Measurements from ENCODE around the gene CCDC32. TPM values are rescaled to one million over a fixed set of nuclear protein-coding genes. Genes with fewer than 3 reads are reported as not detected.

Gene CCDC32
- total RNA-seq, 3 donors from 2014 or later = 35.0 to 42.3 (median 36.4) TPM

GRCh38 chr15:40511472-40512133 lies 53.2 kb downstream of the CCDC32 start:
- H3K4me3 ChIP-seq = peak overlapping the region; percentile 48 to 63 (median 60)
- no peaks in the 10 kb centered on the region for H3K9me3 ChIP-seq
- peak; percentile 44 to 84 for DNase-seq (ENCODE audit: low spot score in 2 of 2)
- peaks cover 0 to 3% of the 10 kb centered on the region in 2 donors for H3K4me1 ChIP-seq
- H3K36me3 ChIP-seq = no peaks in the 10 kb centered on the region
- no peaks in the 10 kb centered on the region for H3K27me3 ChIP-seq
- no peak for TF ChIP-seq POLR2A (IDR thresholded peaks at IDR 0.05)
- TF ChIP-seq POLR2AphosphoS5 (IDR thresholded peaks at IDR 0.05) = peak; percentile 7 to 11 (median 10)
- TF ChIP-seq CTCF (IDR thresholded peaks at IDR 0.05) = no peak
- peak overlapping the region; percentile 76 to 82 for H3K27ac ChIP-seq
- intact Hi-C loops (cut with DNase I; ENCODE audit: low total_unique reads) = no loop called here

GRCh38 chr15:40511093-40511471 lies 53.8 kb downstream of the CCDC32 start:
- intact Hi-C loops (cut with DNase I; ENCODE audit: low total_unique reads) = no loop called here
- peak overlapping the region; percentile 48 to 63 (median 60) for H3K4me3 ChIP-seq
- no peak for DNase-seq (ENCODE audit: low spot score in 2 of 2)
- no peaks in the 10 kb centered on the region for H3K27me3 ChIP-seq
- no peaks in the 10 kb centered on the region for H3K9me3 ChIP-seq
- peak overlapping the region; percentile 76 to 82 for H3K27ac ChIP-seq
- no peaks in the 10 kb centered on the region for H3K36me3 ChIP-seq
- TF ChIP-seq POLR2A (IDR thresholded peaks at IDR 0.05) = no peak
- no peak for TF ChIP-seq POLR2AphosphoS5 (IDR thresholded peaks at IDR 0.05)
- TF ChIP-seq CTCF (IDR thresholded peaks at IDR 0.05) = no peak
- peaks cover 0 to 3% of the 10 kb centered on the region in 2 donors for H3K4me1 ChIP-seq

- Histone ChIP-seq H3K27me3 (no peaks in the 10 kb centered on the region), H3K4me3 (no peak overlapping the region), H3K9me3 (no peaks in the 10 kb centered on the region), H3K27ac (no peak overlapping the region), H3K4me1 (peaks cover 0 to 3% of the 10 kb centered on the region in 2 donors), H3K36me3 (no peaks in the 10 kb centered on the region)
- no peak for DNase-seq (ENCODE audit: low spot score in 2 of 2)
- TF ChIP-seq CTCF (IDR thresholded peaks at IDR 0.05) (no peak), POLR2AphosphoS5 (IDR thresholded peaks at IDR 0.05) (no peak), POLR2A (IDR thresholded peaks at IDR 0.05) (no peak)
- intact Hi-C loops (cut with DNase I; ENCODE audit: low total_unique reads) = no loop called here
These were observed 54.6 kb downstream of the CCDC32 start for GRCh38 chr15:40510201-40510600.

- TF ChIP-seq POLR2A (IDR thresholded peaks at IDR 0.05) = no peak
- H3K4me1 ChIP-seq = peaks cover 0 to 3% of the 10 kb centered on the region in 2 donors
- H3K36me3 ChIP-seq = no peaks in the 10 kb centered on the region
- no peaks in the 10 kb centered on the region for H3K9me3 ChIP-seq
- no peak for DNase-seq (ENCODE audit: low spot score in 2 of 2)
- H3K27ac ChIP-seq = no peak overlapping the region
- H3K27me3 ChIP-seq = no peaks in the 10 kb centered on the region
- intact Hi-C loops (cut with DNase I; ENCODE audit: low total_unique reads) = no loop called here
- H3K4me3 ChIP-seq = no peak overlapping the region
These were observed 56.6 kb downstream of the CCDC32 start for GRCh38 chr15:40508216-40508615.

GRCh38 chr15:40506964-40507571 lies 57.8 kb downstream of the CCDC32 start:
- Histone ChIP-seq H3K9me3 (no peaks in the 10 kb centered on the region), H3K4me1 (peaks cover 0 to 3% of the 10 kb centered on the region in 2 donors), H3K27me3 (no peaks in the 10 kb centered on the region), H3K4me3 (peak overlapping the region; percentile 14 to 56 (median 40)), H3K36me3 (no peaks in the 10 kb centered on the region), H3K27ac (no peak overlapping the region)
- peak; percentile 42 to 64 for DNase-seq (ENCODE audit: low spot score in 2 of 2)
- TF ChIP-seq POLR2A (IDR thresholded peaks at IDR 0.05) (no peak), CTCF (IDR thresholded peaks at IDR 0.05) (peak; percentile 25 to 46 (median 33)), POLR2AphosphoS5 (IDR thresholded peaks at IDR 0.05) (no peak)
- intact Hi-C loops (cut with DNase I; ENCODE audit: low total_unique reads) = no loop called here

Other genes starting within 250 kb of the CCDC32 start
- gene INAFM2, start 241.3 kb downstream of the CCDC32 start, total RNA-seq = 10 to 100 TPM in 2 of 3 donors, 1 to 10 TPM in 1; 5.1 to 17.3 (median 12.5) TPM
- 10 to 100 TPM in 1 of 3 donors, 1 to 10 TPM in 2; 4.0 to 14.1 (median 9.4) TPM for gene CCDC9B, start 224.1 kb downstream of the CCDC32 start, total RNA-seq
- gene PHGR1, start 214.0 kb downstream of the CCDC32 start, total RNA-seq = 1 to 10 TPM in 2 of 3 donors, not detected in 1; 7.0 to 8.5 TPM
- gene DISP2, start 206.8 kb downstream of the CCDC32 start, total RNA-seq = under 1 TPM; under 0.01 to 0.88 (median under 0.01) TPM
- gene KNSTRN, start 182.3 kb downstream of the CCDC32 start, total RNA-seq = 10 to 100 TPM in 2 of 3 donors, 1 to 10 TPM in 1; 9.1 to 19.8 (median 12.1) TPM
- gene IVD, start 159.2 kb downstream of the CCDC32 start, total RNA-seq = 10 to 100 TPM; 43.8 to 72.7 (median 62.6) TPM
- 10 to 100 TPM in 2 of 3 donors, 1 to 10 TPM in 1; 9.9 to 14.6 (median 11.8) TPM for gene BAHD1, start 124.1 kb downstream of the CCDC32 start, total RNA-seq
- gene CHST14, start 94.1 kb downstream of the CCDC32 start, total RNA-seq = 10 to 100 TPM in 1 of 3 donors, 1 to 10 TPM in 2; 8.8 to 10.8 (median 9.3) TPM
- 10 to 100 TPM in 1 of 3 donors, 1 to 10 TPM in 2; 5.8 to 12.5 (median 7.2) TPM for gene RPUSD2, start 4.3 kb upstream of the CCDC32 start, total RNA-seq
- gene KNL1, start 29.2 kb upstream of the CCDC32 start, total RNA-seq = 1 to 10 TPM in 2 of 3 donors, under 1 TPM in 1; 0.66 to 1.8 (median 1.3) TPM
- gene RAD51, start 130.1 kb upstream of the CCDC32 start, total RNA-seq = under 1 TPM in 1 of 3 donors, not detected in 2; 0.44 TPM
- 10 to 100 TPM; 31.5 to 35.4 (median 34.4) TPM for gene RMDN3, start 190.2 kb upstream of the CCDC32 start, total RNA-seq
- 100 to 1,000 TPM in 1 of 3 donors, 10 to 100 TPM in 2; 56.0 to 100 (median 61.9) TPM for gene GCHFR, start 199.0 kb upstream of the CCDC32 start, total RNA-seq
- gene C15orf62, start 204.9 kb upstream of the CCDC32 start, total RNA-seq = 1 to 10 TPM in 2 of 3 donors, under 1 TPM in 1; 0.48 to 4.7 (median 2.0) TPM
- 10 to 100 TPM; 19.4 to 58.8 (median 44.6) TPM for gene ZFYVE19, start 242.0 kb upstream of the CCDC32 start, total RNA-seq
- gene DNAJC17, start 242.4 kb upstream of the CCDC32 start, total RNA-seq = 10 to 100 TPM; 18.4 to 55.8 (median 24.3) TPM

All from breast epithelium (tissue), 4 donors.